Kidney capillary endothelial cell (primary cell): ENCODE data around the gene FGD5.
A peak's percentile ranks its signal among the peaks of the same experiment; 100 is the strongest.
"Not testable (repeated sequence)": the region's sequence is repeated elsewhere in the genome, so short reads cannot be mapped to it uniquely, and the experiment has no call there.

Experiments used
- DNase-seq: peaks from one replicate; pipeline ENCODE4 v3.0.0-alpha.2; 2018; ENCODE audit warnings: low spot score

FGD5 gene

DNA sequence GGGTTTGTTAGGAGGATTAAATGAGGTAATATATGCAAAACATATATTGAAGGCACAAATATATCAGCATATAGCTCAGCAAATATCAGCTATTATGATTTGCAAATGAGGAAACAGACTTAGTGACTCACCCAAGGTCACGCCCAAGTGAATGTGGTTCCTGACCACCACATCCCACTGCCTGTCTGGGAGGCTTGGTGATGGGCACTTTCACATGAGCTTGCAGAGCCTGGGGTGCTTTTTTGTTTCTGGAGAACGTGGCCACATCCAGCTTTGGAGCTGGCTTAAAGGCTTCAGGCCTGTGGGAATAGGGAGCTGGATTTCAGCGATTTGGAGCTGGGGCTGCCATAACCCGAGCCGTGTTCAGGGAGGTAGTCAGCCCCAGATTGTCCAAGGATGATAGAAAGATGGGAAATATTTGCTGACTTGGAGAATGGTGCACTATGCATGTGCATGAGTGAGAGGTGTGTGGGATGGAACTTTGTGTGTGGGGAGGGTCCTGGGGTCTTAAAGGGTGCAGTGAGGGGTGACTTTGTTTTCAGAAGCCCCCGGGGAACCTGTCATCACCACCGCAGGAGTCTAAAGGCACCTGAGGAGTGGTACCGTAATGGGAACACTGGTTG, 12.0 kb upstream of the FGD5 start:
- DNase-seq, result peak; percentile 90

GRCh38 chr3:14808025-14808424, 10.7 kb upstream of the FGD5 start:
- DNase-seq, result no peak

DNA sequence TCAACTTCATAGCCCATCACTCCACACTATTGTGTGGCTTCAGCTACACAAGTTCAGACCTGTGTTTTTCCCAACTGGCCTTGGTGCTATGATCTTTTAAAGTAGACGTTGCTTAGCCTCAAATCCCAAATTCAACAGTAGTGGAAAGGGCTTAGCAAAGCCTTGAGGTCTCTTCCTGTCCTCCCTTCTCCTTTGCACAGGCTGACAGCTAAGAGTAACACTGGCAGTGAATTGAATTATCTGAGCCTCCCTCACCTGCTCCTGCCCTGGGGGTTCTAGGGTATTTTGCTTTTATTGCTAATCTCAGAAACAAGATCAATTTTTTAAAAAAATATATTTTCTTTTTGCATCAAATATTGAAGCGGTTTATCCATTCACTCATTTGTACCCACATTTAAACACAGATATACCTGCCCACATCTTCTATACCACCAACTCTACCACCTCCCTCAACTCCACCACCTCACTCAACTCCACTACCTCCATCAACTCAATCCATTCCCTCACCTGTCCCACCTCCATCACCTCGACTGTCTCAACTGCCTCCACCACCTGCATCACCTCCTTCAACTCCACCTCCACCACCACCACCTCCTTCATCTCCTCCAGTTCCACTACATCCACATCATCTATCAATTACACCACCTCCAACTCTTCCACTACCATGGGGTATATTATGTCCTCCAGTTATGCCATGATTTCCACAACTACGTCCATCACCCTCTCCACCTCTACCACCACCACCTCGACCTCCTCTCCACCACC, 10.1 kb upstream of the FGD5 start:
- no peak for DNase-seq

DNA sequence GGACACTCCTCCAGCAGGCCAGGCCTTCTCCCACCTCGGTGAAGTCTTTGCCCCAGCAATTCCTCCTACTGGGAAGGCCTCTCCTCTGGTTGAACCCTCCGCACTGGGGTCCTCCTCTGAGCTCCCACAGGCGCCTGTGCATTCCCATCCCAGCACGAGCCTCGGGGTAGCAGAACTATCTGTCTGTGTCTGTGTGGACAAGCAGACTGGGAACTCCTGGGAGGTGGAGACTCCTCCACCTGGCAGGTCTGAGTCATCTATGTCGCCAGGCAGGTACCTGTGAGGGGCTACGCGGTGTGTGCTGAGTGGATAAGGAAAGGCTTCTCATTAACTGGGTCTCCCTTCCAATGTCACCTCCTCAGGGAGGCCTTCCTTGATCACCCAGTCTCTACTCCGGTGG, 9.2 kb upstream of the FGD5 start:
- DNase-seq, result not testable (repeated sequence)

DNA sequence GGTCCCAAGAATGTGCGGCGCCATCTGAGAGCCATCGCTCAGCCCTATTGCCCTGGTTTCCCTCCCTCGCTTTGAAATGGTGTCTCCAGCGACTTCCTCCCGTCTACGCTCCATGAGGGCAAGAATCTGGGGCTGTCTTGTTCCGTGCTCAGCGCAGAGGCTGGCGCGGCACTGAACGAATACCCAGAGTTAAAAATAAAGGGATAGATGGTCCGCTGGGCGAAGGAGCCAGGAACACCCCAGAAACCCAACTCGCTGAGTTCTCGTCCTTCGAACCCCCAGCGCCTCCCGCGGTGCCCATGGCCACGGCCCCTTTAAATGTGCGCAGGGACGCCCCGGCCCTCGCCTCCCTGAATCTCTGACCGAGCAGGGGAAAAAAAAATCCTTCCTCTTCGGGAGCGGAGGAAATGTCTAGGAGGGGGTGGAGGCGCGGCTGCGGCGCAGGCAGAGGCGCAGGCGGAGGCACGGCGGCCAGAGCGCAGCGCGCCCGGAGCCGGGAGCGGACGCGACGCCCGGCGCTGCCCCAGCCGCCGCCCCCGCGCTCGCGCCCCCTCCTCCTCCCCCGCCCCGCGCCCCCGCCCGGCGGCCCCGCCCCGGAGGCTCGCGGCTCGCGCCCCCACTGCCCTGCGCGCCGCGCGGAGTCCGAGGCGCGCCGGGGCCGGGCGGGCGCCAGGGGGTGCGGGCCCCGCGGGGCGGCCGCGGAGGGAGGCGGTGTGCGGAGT, 8.5 kb upstream of the FGD5 start:
- DNase-seq, result peak; percentile 77

DNA sequence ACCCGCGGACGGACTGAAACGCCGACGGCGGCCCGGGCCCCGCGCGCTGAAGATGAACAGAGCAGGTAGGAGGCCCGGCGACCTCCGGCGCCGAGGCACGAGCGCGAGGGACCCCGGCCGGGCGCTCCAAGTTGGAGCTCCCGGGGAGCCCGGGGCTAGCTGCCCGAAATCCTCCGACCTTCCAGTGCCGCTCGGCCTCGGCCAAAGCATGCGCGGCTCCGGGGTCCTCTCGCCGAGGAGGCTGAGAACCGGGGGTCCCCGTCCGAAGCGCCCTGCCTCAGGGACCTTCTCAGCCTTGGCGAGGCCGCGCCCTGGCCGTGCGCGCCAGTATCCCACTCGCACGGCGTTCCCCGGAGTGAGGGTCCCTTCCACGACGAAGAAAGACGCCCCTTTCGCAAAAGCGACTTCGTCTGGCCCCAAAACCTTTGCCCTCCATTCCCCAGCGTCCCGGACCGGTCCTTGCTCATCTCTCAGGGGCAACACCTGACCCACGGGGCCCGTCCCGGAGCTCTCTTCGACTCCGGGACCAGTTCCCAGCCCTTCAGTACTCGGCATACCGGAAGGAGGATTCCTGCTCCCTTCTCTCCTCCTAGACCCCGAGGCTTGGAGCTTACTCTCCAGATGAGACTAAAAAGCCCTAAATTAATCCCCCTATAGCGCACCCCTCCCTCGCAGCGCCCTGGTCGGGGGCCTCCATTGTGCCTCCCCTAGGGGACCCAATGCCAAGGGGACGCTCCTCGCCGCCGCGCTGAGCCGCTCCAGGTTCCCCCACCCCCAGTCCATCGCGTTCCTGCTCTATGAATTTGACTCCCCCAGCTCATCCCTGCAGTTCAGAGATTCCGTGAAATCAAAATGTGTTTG, 7.7 kb upstream of the FGD5 start:
- no peak for DNase-seq

DNA sequence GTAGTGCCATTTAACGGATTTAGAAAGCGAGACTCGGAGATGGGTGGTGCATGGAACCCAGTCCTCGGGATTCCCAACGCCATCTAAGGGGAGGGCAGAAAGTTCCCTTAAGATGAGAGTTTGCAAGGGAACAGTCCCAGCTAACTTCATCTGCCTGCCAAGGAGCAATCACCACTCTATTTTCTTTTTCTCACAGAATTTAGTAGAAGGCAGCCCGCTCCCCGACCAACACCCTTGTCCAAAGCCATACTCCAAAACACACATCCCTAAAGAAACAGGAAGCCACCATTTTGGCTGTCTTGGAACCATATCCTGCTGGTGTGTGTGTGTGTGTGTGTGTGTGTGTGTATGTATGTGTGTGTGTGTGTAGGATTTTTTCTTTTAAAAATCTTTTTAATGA, 7.1 kb upstream of the FGD5 start:
- DNase-seq, result peak; percentile 55

- DNase-seq, result no peak
Measured at GRCh38 chr3:14812196-14812790, 6.5 kb upstream of the FGD5 start.

- no peak for DNase-seq
Measured at GRCh38 chr3:14814411-14814871, 4.3 kb upstream of the FGD5 start.

- DNase-seq, result no peak
Measured at GRCh38 chr3:14816359-14816758, 2.4 kb upstream of the FGD5 start.

DNA sequence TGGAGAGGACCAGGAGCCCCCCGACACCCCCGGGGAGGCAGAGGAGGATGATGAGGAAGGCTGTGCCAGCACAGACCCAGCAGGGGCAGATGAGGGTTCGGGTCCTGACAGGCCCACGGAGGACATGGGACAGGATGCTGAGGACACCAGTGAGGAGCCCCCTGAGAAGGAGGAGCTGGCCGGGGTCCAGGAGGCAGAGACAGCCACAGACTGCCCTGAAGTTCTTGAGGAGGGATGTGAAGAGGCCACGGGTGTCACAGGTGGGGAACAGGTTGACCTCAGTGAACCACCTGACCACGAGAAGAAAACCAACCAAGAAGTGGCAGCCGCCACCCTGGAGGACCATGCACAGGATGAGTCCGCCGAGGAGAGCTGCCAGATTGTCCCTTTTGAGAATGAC, 909 bp downstream of the FGD5 start:
- DNase-seq, result no peak

GRCh38 chr3:14820156-14820555, 1.4 kb downstream of the FGD5 start:
- DNase-seq, result no peak

DNA sequence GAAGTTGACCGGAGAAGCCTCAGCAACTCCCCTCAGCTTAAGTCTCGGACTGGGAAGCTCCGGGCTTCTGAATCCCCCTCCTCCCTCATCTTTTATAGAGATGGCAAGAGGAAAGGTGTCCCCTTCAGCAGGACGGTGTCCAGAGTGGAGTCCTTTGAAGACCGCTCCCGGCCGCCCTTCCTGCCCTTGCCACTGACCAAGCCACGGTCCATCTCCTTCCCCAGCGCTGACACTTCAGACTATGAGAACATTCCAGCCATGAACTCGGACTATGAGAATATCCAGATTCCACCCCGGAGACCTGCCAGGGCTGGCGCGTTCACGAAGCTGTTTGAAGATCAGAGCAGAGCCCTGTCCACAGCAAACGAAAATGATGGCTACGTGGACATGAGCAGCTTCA, 2.4 kb downstream of the FGD5 start:
- no peak for DNase-seq

DNA sequence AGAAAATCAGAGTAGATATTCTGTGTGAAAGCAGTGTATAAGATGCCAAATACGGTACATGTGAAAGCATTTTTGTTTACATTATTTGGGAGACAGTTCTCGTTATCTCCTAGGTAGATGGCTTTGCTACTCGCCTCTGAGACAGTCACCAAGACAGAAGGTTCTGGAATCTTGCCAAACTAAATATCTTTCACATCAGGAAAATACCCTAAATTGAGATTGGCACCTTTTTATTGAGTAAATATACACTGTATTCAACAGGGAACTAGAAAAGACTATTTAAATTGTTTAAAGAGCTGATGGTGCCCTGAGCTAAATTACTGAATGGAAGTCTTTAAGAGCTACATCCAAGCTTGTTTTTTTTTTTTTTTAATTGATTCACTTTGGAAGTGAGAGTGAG, 3.4 kb downstream of the FGD5 start:
- no peak for DNase-seq

GRCh38 chr3:14822670-14823390, 4.1 kb downstream of the FGD5 start:
- DNase-seq, result no peak

DNA sequence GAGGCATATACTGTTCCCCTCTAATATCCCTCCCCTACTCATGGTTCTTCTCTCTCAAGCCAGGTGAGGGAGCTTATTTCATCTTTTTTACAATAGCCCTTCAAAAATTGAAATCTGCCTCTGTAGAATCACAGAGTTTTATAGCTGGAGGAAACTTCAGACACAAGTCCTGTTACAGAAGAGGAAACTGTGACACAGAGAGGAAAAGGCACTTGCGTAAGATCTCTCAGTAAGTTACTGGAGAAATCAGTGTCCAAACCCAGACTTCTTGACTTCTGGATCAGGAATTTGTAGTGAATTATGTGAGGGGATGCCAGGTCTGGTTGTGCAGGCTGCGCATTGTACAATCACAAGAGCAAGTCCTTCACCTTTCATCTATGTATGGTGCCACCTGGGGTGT, 4.6 kb downstream of the FGD5 start:
- peak; percentile 68 for DNase-seq

- peak; percentile 44 for DNase-seq
Measured at GRCh38 chr3:14823910-14824629, 5.3 kb downstream of the FGD5 start.

DNA sequence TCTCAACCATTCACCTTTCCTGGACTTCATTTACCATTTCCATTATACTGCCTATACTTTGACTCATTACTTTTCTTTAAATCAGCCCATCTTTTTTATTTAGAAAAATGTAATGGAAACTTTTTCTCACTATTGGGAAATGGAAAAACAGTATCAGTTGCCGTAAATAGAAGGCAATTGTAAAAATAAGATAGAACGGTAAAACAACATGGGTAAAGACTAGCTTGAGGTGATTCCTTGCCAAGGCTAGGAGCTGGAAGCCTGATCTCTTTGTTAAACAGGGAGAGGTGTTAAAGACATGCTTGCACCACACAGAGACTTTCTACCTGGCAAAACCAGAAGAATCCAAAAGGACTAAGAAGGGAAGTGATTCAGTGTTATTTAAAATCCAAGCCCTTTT, 5.9 kb downstream of the FGD5 start:
- no peak for DNase-seq

DNA sequence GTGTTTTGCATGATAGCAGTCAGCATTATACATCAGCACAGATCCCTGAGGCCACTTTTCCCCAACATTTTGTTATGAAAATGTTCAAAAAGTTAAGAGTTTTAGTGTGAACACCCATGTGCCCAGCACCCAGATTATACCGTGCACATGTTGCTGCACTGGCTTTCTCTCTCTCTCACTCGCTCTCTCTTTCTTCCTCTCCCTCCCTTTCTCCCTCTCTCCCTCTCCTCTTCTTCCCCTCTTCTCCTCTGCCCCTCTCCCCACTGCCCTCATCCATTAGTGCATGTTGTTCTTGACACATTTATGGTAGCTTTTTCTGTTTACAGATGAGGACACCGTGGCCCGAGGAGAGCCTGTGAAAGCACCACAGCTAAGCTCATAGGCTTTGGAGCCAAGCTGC, 7.3 kb downstream of the FGD5 start:
- DNase-seq, result no peak

DNA sequence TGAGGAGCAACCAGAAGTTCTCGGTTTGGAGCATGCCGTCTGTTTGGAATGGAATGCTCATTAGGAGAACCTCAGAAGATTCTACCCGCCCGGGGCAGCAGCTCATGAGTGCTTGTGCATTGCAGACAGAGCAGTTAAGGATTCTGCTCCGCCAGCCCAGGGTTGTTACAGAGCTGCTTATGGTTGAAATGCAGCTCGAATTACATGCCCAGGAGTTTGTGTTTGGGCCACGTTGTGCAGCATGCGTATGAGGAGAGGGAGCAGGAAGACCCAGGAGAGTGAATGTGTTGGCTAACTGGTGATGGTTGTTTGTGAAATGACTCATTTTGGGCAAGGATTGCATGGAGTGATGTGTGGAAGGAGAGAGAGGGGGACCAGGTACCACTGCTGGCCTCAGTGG, 9.0 kb downstream of the FGD5 start:
- no peak for DNase-seq
